ENCODE results near the gene TGFB1. TPM values are rescaled to one million over a fixed set of nuclear protein-coding genes. Genes with fewer than 3 reads are reported as not detected.

Gene TGFB1
- polyA plus RNA-seq, 1 experiment = 4.9 TPM

DNA sequence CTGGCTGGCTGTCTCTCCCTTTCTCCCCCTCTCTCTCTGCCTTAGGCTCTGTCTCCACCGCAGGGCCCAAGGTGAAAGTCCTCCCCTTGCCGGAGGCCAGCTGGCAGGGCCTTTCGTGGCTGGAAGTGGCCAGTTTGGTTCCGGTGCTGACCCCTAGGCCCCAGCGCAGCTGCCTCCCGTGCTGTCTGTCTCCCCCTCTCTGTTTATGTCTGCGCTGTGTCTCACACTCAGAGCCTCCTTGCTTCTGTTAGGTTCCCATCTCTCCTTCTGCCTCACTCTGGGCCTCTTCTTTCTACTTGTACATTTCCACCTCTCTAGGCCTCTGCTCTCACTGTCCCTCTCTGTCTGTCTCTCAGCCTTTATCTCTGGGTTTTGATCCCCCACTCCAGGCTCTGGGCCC, 30.7 kb downstream of the TGFB1 start:
- Histone ChIP-seq H3K27me3 (ENCODE audit: control insufficient read depth, insufficient read depth, low read length) (no peaks in the 10 kb centered on the region), H3K27ac (ENCODE audit: low read depth, low read length) (peak overlapping the region; percentile 100), H3K4me3 (ENCODE audit: low read depth, low read length) (peak overlapping the region; percentile 42), H3K9me3 (ENCODE audit: control insufficient read depth, insufficient read depth, low read length) (no peaks in the 10 kb centered on the region; the same call in 1 of the 2 replicates)
- ChIA-PET CTCF (interaction anchor here (1.4 to 1.8 kb wide), 3 partner anchors 29 to 119 kb away, joined by 3 to 14 read pairs (median 11); no protein-coding TSS in a partner anchor), POLR2A (interaction anchor here (0.8 to 4.9 kb wide), 7 partner anchors 15 to 110 kb away, joined by 3 to 43 read pairs (median 3); partner anchors contain the start of genes B9D2, HNRNPUL1 and TGFB1)
- peak; percentile 74 for DNase-seq (ENCODE audit: low read depth, low spot score)
- TF ChIP-seq CTCF (IDR thresholded peaks at IDR 0.05; ENCODE audit: low read depth, low read length) = no peak

GRCh38 chr19:41322451-41322850, 31.3 kb downstream of the TGFB1 start:
- DNase-seq (ENCODE audit: low read depth, low spot score) = no peak
- Histone ChIP-seq H3K4me3 (ENCODE audit: low read depth, low read length) (peak overlapping the region; percentile 42; the same call in 1 of the 2 replicates), H3K9me3 (ENCODE audit: control insufficient read depth, insufficient read depth, low read length) (no peaks in the 10 kb centered on the region; the same call in 1 of the 2 replicates), H3K27me3 (ENCODE audit: control insufficient read depth, insufficient read depth, low read length) (no peaks in the 10 kb centered on the region), H3K27ac (ENCODE audit: low read depth, low read length) (peak overlapping the region; percentile 100)
- TF ChIP-seq CTCF (IDR thresholded peaks at IDR 0.05; ENCODE audit: low read depth, low read length) = no peak
- ChIA-PET POLR2A (interaction anchor here (0.8 to 4.9 kb wide), 6 partner anchors 11 to 111 kb away, joined by 3 to 43 read pairs (median 3); partner anchors contain the start of genes B9D2 and TGFB1), CTCF (interaction anchor here (0.6 to 3.6 kb wide), 17 partner anchors 9 to 118 kb away, joined by 3 to 18 read pairs (median 5); partner anchors contain the start of genes B3GNT8 and CCDC97)

DNA sequence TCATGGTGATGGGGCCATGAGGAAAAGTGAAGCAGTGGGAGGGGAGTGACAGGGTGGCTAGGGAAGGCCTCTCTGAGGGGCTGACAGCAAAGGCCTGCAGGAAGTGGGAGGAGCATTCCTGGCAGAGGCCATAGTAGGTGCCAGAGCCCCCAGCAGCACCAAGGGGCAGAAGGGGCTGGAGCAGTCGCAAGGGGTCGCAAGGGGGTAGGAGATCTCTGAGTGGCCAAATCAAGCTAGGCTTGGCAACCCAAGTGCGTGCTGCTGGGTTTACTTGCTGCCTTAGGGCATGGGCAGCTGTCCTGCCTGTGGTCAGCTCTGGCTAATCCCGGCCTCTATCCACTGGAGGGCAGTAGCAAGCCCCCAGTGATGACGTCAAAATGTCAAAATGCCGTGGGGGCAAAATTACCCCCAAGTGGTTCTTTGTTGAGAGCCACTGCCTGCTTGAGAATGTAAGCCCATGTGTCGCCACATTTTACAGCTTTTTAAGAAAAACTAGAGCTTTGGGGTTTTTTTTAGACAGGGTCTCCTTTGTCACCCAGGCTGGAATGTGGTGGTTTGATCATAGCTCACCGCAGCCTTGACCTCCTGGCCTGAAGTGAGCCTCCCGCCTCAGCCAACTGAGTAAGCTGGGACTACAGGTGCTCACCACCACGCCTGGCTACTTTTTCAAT, 32.0 kb downstream of the TGFB1 start:
- Histone ChIP-seq H3K9me3 (ENCODE audit: control insufficient read depth, insufficient read depth, low read length) (no peaks in the 10 kb centered on the region; the same call in 1 of the 2 replicates), H3K4me3 (ENCODE audit: low read depth, low read length) (no peak overlapping the region), H3K27ac (ENCODE audit: low read depth, low read length) (peak overlapping the region; percentile 100), H3K27me3 (ENCODE audit: control insufficient read depth, insufficient read depth, low read length) (no peaks in the 10 kb centered on the region)
- CTCF ChIA-PET = interaction anchor here (0.6 to 3.6 kb wide), 19 partner anchors 9 to 544 kb away, joined by 3 to 18 read pairs (median 4); partner anchors contain the start of genes B3GNT8, CCDC97 and RAB4B
- DNase-seq (ENCODE audit: low read depth, low spot score) = no peak
- TF ChIP-seq CTCF (IDR thresholded peaks at IDR 0.05; ENCODE audit: low read depth, low read length) = peak; percentile 84
- POLR2A ChIA-PET = interaction anchor here (0.6 to 4.9 kb wide), 3 partner anchors 10 to 40 kb away, joined by 4 to 43 read pairs (median 5); partner anchors contain the start of gene TGFB1

DNA sequence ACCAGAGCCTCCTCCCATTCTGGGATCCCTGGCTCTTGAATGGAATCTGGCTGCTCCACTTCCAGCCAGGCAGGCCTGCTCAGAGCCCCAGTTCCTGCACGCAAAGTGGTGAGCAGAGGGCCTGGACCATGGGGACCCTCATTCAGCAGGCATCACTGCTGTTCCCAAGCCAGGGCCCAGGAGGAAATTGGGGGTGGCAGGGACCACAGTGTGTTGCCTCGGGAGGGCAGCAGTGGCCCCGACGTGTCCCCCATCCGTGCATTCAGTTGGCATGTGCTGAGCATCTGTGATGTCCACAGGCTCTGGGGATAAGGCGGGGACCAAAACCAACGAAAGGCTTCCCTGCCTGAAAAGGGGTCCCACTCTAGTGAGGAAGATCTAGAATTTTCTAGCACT, 32.5 kb downstream of the TGFB1 start:
- no peaks in the 10 kb centered on the region; the same call in 1 of the 2 replicates for H3K9me3 ChIP-seq (ENCODE audit: control insufficient read depth, insufficient read depth, low read length)
- no peak for TF ChIP-seq CTCF (IDR thresholded peaks at IDR 0.05; ENCODE audit: low read depth, low read length)
- DNase-seq (ENCODE audit: low read depth, low spot score) = no peak
- POLR2A ChIA-PET = interaction anchor here (1.0 to 4.9 kb wide), 2 partner anchors 31 to 55 kb away, joined by 3 to 43 read pairs; partner anchors contain the start of gene TGFB1
- no peak overlapping the region for H3K27ac ChIP-seq (ENCODE audit: low read depth, low read length)
- H3K4me3 ChIP-seq (ENCODE audit: low read depth, low read length) = no peak overlapping the region
- CTCF ChIA-PET = interaction anchor here (0.7 to 3.6 kb wide), 12 partner anchors 8 to 110 kb away, joined by 3 to 18 read pairs (median 5); partner anchors contain the start of genes B3GNT8 and CCDC97
- no peaks in the 10 kb centered on the region for H3K27me3 ChIP-seq (ENCODE audit: control insufficient read depth, insufficient read depth, low read length)

Measured in AG04450 (cell line).